22Rv1 (cell line): ENCODE measurements around the gene COLEC12.

Experiments
- CTCF ChIP-seq: fragments of 450-650 bp; IDR thresholded peaks from 2 replicates; pipeline ENCODE4 v1.5.1; 2017; ENCODE audit warnings: mild to moderate bottlenecking
- ZFX ChIP-seq: fragments of 450-650 bp; IDR thresholded peaks from 2 replicates; pipeline ENCODE4 v1.6.1; 2017; ENCODE audit warnings: antibody characterized with exemption, borderline replicate concordance

GRCh38 chr18:323253-323622 is 177.3 kb downstream of the COLEC12 start:
- TF ChIP-seq CTCF, result no peak
- no peak for TF ChIP-seq ZFX
